K562 (cell line): ENCODE measurements around the gene TMEM179. TPM values are rescaled to one million over a fixed set of nuclear protein-coding genes. Genes with fewer than 3 reads are reported as not detected.

Experiments
- ATAC-seq: fragments of 200-7000 bp; cut with Tn5 transposase; 3 replicates; pipeline ENCODE4 v1.9.1; 2020; ENCODE audit warnings: moderate library complexity
- BruUV-seq: library from RNA; stranded (reverse); fragments of 400-500 nt; replicated peaks from 2 replicates; lab custom pipeline; 2021; lab: Mats Ljungman, UMichigan
- CTCF ChIA-PET: fragments of 300-600 bp; formaldehyde crosslinking; extraction: SDS; loops from one replicate; lab custom pipeline; 2021; ENCODE audit warnings: low intra/inter-chr PET ratio; lab: Yijun Ruan, JAX
- POLR2A ChIA-PET: fragments of 300-600, 350-650 bp; sonication (Branson Sonifier 250); formaldehyde crosslinking; extraction: SDS; loops from one replicate; lab custom pipeline; 2021; ENCODE audit warnings: antibody characterized with exemption, inconsistent platforms; lab: Yijun Ruan, JAX
- DNase-seq, 4 experiments: peaks; one replicate each; pipeline versions ENCODE4 v3.0.0 to v3.0.0-alpha.2; 2011 to 2018; ENCODE audit warnings: low spot score in 3 of 4, mixed read lengths in 3 of 4; ENCODE audit errors: extremely low read depth in 1 of 4
- FAIRE-seq: peaks from 2 replicates; lab custom pipeline; 2011; peaks lifted over from hg19 to GRCh38; lab: Jason Lieb, UNC
- H2AFZ ChIP-seq: 2 replicates; pipeline ENCODE4 v1.6.0; 2011; ENCODE audit warnings: low read depth, low read length, control low read depth, inconsistent platforms
- H3K27ac ChIP-seq: fragments of 200-600 bp; 3 replicates; pipeline ENCODE4 v1.8.0; 2011; ENCODE audit warnings: low read depth, mild to moderate bottlenecking, control low read depth, inconsistent platforms, low read length, moderate library complexity, mixed read lengths; ENCODE audit errors: extremely low read depth
- H3K27me3 ChIP-seq, 2 experiments: fragments of 300-600 bp in 1 of 2; 2 replicates in 1 of 2; 3 replicates in 1 of 2; pipeline versions ENCODE4 v1.6.0 to v1.8.0; 2011; ENCODE audit warnings: inconsistent platforms in 2 of 2, low read length in 2 of 2, mild to moderate bottlenecking in 1 of 2, mixed read lengths in 1 of 2, moderate library complexity in 1 of 2; ENCODE audit not compliant: control insufficient read depth in 2 of 2, insufficient read depth in 2 of 2
- H3K36me3 ChIP-seq: fragments of 300-600 bp; 3 replicates; pipeline ENCODE4 v1.8.0; 2011; ENCODE audit warnings: mild to moderate bottlenecking, low read length, inconsistent platforms; ENCODE audit not compliant: control insufficient read depth, insufficient read depth
- H3K4me1 ChIP-seq, 2 experiments: fragments of 200-600 bp in 1 of 2; replicated peaks in 1 of 2; 2 replicates in 1 of 2; 3 replicates in 1 of 2; pipeline versions ENCODE4 v1.5.1 to v1.8.0; 2011; ENCODE audit warnings: inconsistent platforms in 2 of 2, low read length in 2 of 2, mild to moderate bottlenecking in 1 of 2, mixed read lengths in 1 of 2, moderate library complexity in 1 of 2; ENCODE audit not compliant: control insufficient read depth in 2 of 2, insufficient read depth in 2 of 2
- H3K4me2 ChIP-seq: 2 replicates; pipeline ENCODE4 v1.6.1; 2011; ENCODE audit warnings: low read length, control low read depth, inconsistent platforms, mixed read lengths; ENCODE audit not compliant: insufficient read depth
- H3K4me3 ChIP-seq: fragments of 200-600 bp; sonication (generic), shearing (Covaris generic); 2 replicates; pipeline ENCODE4 v1.5.1; 2016; ENCODE audit warnings: control low read depth, inconsistent platforms
- H3K79me2 ChIP-seq: fragments of 200-600 bp; 3 replicates; pipeline ENCODE4 v1.8.0; 2011; ENCODE audit warnings: low read length, inconsistent platforms; ENCODE audit not compliant: control insufficient read depth, insufficient read depth
- H3K9ac ChIP-seq, 2 experiments: 2 replicates each; pipeline versions ENCODE4 v1.6.0 to v1.6.1; 2011; ENCODE audit warnings: low read depth in 2 of 2, low read length in 2 of 2, control low read depth in 1 of 2, inconsistent platforms in 1 of 2, mild to moderate bottlenecking in 1 of 2, mixed read lengths in 1 of 2; ENCODE audit not compliant: insufficient read depth in 1 of 2
- H3K9me1 ChIP-seq: one replicate; pipeline ENCODE4 v1.6.0; 2011; ENCODE audit warnings: inconsistent platforms, mild to moderate bottlenecking, low read length, moderate library complexity; ENCODE audit not compliant: control insufficient read depth, insufficient read depth
- H3K9me3 ChIP-seq: replicated peaks from 2 replicates; pipeline ENCODE4 v1.5.1; 2011; ENCODE audit warnings: low read depth, low read length, inconsistent platforms; ENCODE audit not compliant: control insufficient read depth, insufficient read depth
- H4K20me1 ChIP-seq: replicated peaks from 2 replicates; pipeline ENCODE4 v1.6.1; 2011; ENCODE audit warnings: low read length, inconsistent platforms, mixed read lengths; ENCODE audit not compliant: control insufficient read depth, insufficient read depth
- ESRRA ChIP-seq: fragments of 450-650 bp; IDR thresholded peaks from 2 replicates; pipeline ENCODE4 v1.6.1; 2014; ENCODE audit warnings: low read depth, mild to moderate bottlenecking, moderate library complexity, borderline replicate concordance
- POLR3A ChIP-seq: IDR thresholded peaks from 2 replicates; pipeline ENCODE4 v1.6.1; 2011; ENCODE audit warnings: borderline replicate concordance, mild to moderate bottlenecking, moderate library complexity; ENCODE audit not compliant: insufficient read length, insufficient read depth; ENCODE audit errors: extremely low read depth
- RBM25 ChIP-seq: fragments of 200-400 bp; formaldehyde crosslinking; IDR thresholded peaks from 2 replicates; pipeline ENCODE4 v1.6.1; 2018; ENCODE audit warnings: low read length, low read depth, moderate library complexity; ENCODE audit not compliant: severe bottlenecking
- REST ChIP-seq, 2 experiments: fragments of 450-650 bp; formaldehyde crosslinking in 1 of 2; IDR thresholded peaks; 2 replicates each; pipeline versions ENCODE4 v1.4.0 to v1.6.1; 2014 to 2020; ENCODE audit warnings: mild to moderate bottlenecking in 2 of 2, borderline replicate concordance in 1 of 2, low read depth in 1 of 2
- ZNF316 ChIP-seq: fragments of 450-650 bp; IDR thresholded peaks from 2 replicates; pipeline ENCODE4 v1.6.1; 2016
- WGBS: fragments of 100-300 bp; shearing (Covaris generic); methylation state at CpG from one replicate; pipeline ENCODE4 v1.1.6; 2016; ENCODE audit warnings: low coverage, mixed read lengths; ENCODE audit not compliant: insufficient coverage; ENCODE audit errors: missing lambda C conversion rate; 5-methylcytosine and 5-hydroxymethylcytosine counted together
- in situ Hi-C: fragments of 300-500 bp; cut with MboI; formaldehyde crosslinking; loops from 4 replicates; pipeline ENCODE4 v1.15.0; 2018; ENCODE audit warnings: inconsistent platforms, mixed read lengths
- intact Hi-C: fragments of 100-400 bp; cut with micrococcal nuclease; formaldehyde crosslinking; loops from 2 replicates; pipeline ENCODE4 v1.14.2; 2022
- polyA plus RNA-seq, 8 experiments: library from polyadenylated mRNA; depleted of rRNA in 4 of 8; stranded (reverse) in 5 of 8; unstranded in 3 of 8; fragments of >200 nt; fragmentation: Nextera tagmentation in 2 of 8; fragmentation: Illumina TruSeq in 1 of 8; extraction: Ambion mirVana in 2 of 8; extraction: Trizol in 1 of 8; gene quantifications; 2 replicates each; pipeline versions ENCODE4 v1.2.1 to v1.2.3, GENCODE V29; 2011 to 2014; ENCODE audit warnings: inconsistent platforms in 1 of 8, missing spikeins in 1 of 8
- total RNA-seq, 7 experiments: library from RNA; depleted of rRNA in 6 of 7; stranded (reverse); fragments of >200 nt in 6 of 7; fragmentation: Illumina TruSeq in 2 of 7; extraction: Trizol in 2 of 7; gene quantifications; 2 replicates each; pipeline versions ENCODE4 v1.2.1 to v1.2.3, GENCODE V29; 2011 to 2021; ENCODE audit warnings: low replicate concordance in 1 of 7

Gene TMEM179
- total and polyA plus RNA-seq, 9 of the 15 experiments (the other 6 are each of a cell fraction or from before 2014, with no cell fraction given): not detected

GRCh38 chr14:104549536-104550339, 54.8 kb downstream of the TMEM179 start:
- Histone ChIP-seq H3K79me2 (no peaks in the 10 kb centered on the region), H2AFZ (no peak overlapping the region), H3K9me1 (no peaks in the 10 kb centered on the region), H3K4me1 (no peaks in the 10 kb centered on the region), H3K27ac (no peak overlapping the region), H3K9ac (no peak overlapping the region), H3K27me3 (peaks cover 0 to 35% of the 10 kb centered on the region in 2 experiments; a peak in 4 of 5 replicates), H4K20me1 (no peaks in the 10 kb centered on the region; the same call in none of the 2 replicates), H3K4me2 (no peak overlapping the region), H3K4me3 (no peak overlapping the region), H3K9me3 (no peaks in the 10 kb centered on the region), H3K36me3 (no peaks in the 10 kb centered on the region)
- WGBS: 5% methylated on average over 8 of the region's 8 CpGs
- DNase-seq (no peak), ATAC-seq (no peak), FAIRE-seq (no peak)
- ChIA-PET POLR2A (no interaction called here), CTCF (no interaction called here)
- no TSS peak for BruUV-seq
- TF ChIP-seq POLR3A (no peak), RBM25 (peak; percentile 83), REST (IDR thresholded peaks at IDR 0.05; ENCODE audit: borderline replicate concordance) (peak; percentile 28; the same call in 1 of the 2 replicates), REST (CRISPR knock-in tag; IDR thresholded peaks at IDR 0.05; ENCODE audit: low read depth) (no peak), ESRRA (no peak), ZNF316 (no peak)
- in situ Hi-C loops (no loop called here), intact Hi-C loops (no loop called here)
